Measurements from ENCODE around the gene IFFO2. TPM values are rescaled to one million over a fixed set of nuclear protein-coding genes. Genes with fewer than 3 reads are reported as not detected.

IFFO2 gene
- total and polyA plus RNA-seq, 2 donors (not counting 3 experiments of a cell fraction or from before 2014, with no cell fraction given), result 31.1 to 31.3 TPM

DNA sequence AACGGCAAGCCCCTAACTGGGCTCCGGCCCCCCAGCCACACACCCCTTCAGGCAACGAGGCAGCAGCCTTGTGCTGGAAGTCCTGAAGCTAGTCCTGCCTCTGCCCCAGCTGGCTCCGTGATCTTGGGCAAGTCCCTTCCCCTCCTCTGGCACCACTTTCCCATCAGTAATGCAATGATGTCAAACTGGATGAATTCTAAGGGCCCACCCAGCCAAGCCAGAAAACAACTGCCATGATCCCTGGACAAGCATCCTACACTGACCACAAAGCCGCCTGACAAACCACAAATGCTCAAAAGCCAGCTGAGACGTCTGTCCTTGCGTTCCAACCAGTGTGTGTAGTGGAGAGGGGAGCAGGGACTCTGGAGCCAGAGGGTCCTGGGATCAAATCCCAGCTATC lies 26.8 kb downstream of the IFFO2 start:
- no peak overlapping the region for H3K4me3 ChIP-seq (replicated peaks in 1 of 3; ENCODE audit: insufficient read depth in 1 of 3, low read depth in 1 of 3, low read length in 3 of 3)
- no peaks in the 10 kb centered on the region for H3K36me3 ChIP-seq (ENCODE audit: control insufficient read depth in 2 of 2, extremely low read depth in 1 of 2, insufficient read depth in 2 of 2, low read length in 2 of 2)
- intact Hi-C loops (cut with micrococcal nuclease), result no loop called here
- POLR2A ChIA-PET, result no interaction called here
- H4K20me1 ChIP-seq (replicated peaks; ENCODE audit: control insufficient read depth, extremely low read depth, insufficient read depth, low read length), result no peaks in the 10 kb centered on the region
- DNase-seq (ENCODE audit: low read depth, low spot score) (no peak), FAIRE-seq (no peak)
- H3K27ac ChIP-seq (ENCODE audit: insufficient read depth, low read depth, low read length), result no peak overlapping the region
- no peaks in the 10 kb centered on the region for H3K9me3 ChIP-seq (replicated peaks; ENCODE audit: control insufficient read depth, insufficient read depth, low read length)
- H3K4me2 ChIP-seq (ENCODE audit: insufficient read depth, low read length), result no peak overlapping the region
- H3K9ac ChIP-seq (replicated peaks; ENCODE audit: extremely low read depth, insufficient read depth, low read length), result no peak overlapping the region
- TF ChIP-seq FOS (IDR thresholded peaks at IDR 0.05; ENCODE audit: borderline replicate concordance, insufficient read depth, low read length) (no peak), MAX (IDR thresholded peaks at IDR 0.05; ENCODE audit: insufficient read depth, insufficient read length) (no peak), MYC (IDR thresholded peaks at IDR 0.05; ENCODE audit: low read depth, low read length) (no peak), EZH2 (IDR thresholded peaks at IDR 0.05; ENCODE audit: borderline replicate concordance, low read depth, low read length, severe bottlenecking) (no peak), POLR2A (IDR thresholded peaks at IDR 0.05; ENCODE audit: low read depth, low read length) (no peak), JUN (IDR thresholded peaks at IDR 0.05; ENCODE audit: borderline replicate concordance, insufficient read depth, insufficient read length, low read depth) (no peak), POLR2AphosphoS5 (IDR thresholded peaks at IDR 0.05; ENCODE audit: insufficient read depth, low read depth, low read length) (no peak), GATA2 (IDR thresholded peaks at IDR 0.05; ENCODE audit: insufficient read depth, insufficient read length, low read depth, low read length) (no peak)
- TF ChIP-seq, protein P1, sequence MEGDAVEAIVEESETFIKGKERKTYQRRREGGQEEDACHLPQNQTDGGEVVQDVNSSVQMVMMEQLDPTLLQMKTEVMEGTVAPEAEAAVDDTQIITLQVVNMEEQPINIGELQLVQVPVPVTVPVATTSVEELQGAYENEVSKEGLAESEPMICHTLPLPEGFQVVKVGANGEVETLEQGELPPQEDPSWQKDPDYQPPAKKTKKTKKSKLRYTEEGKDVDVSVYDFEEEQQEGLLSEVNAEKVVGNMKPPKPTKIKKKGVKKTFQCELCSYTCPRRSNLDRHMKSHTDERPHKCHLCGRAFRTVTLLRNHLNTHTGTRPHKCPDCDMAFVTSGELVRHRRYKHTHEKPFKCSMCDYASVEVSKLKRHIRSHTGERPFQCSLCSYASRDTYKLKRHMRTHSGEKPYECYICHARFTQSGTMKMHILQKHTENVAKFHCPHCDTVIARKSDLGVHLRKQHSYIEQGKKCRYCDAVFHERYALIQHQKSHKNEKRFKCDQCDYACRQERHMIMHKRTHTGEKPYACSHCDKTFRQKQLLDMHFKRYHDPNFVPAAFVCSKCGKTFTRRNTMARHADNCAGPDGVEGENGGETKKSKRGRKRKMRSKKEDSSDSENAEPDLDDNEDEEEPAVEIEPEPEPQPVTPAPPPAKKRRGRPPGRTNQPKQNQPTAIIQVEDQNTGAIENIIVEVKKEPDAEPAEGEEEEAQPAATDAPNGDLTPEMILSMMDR (IDR thresholded peaks at IDR 0.05; ENCODE audit: extremely low read depth in 1 of 2, insufficient read depth in 1 of 2, low read depth in 1 of 2, low read length in 2 of 2), result no peak
- H3K4me1 ChIP-seq (ENCODE audit: control insufficient read depth, extremely low read depth, insufficient read depth, low read length), result peaks cover 36% of the 10 kb centered on the region
- peaks cover 69% of the 10 kb centered on the region for H3K79me2 ChIP-seq (ENCODE audit: control insufficient read depth, insufficient read depth, low read length)
- BruUV-seq (replicated peaks), result no TSS peak
- dilution Hi-C loops (cut with MboI; ENCODE audit: extremely low pct_ligation_motif_present, low sequenced_read_pairs), result no loop called here
- H2AFZ ChIP-seq (ENCODE audit: low read depth, low read length), result no peak overlapping the region
- CTCF ChIA-PET, result interaction anchor here (1.4 to 4.3 kb wide), 4 partner anchors 15 to 43 kb away, joined by 3 to 26 read pairs (median 6); no protein-coding TSS in a partner anchor
- H3K27me3 ChIP-seq (ENCODE audit: control insufficient read depth in 2 of 2, insufficient read depth in 2 of 2, low read length in 2 of 2), result no peaks in the 10 kb centered on the region
- no peaks in the 10 kb centered on the region for H3K9me1 ChIP-seq (replicated peaks; ENCODE audit: control insufficient read depth, extremely low read depth, insufficient read depth, low read length)
